Esophagus muscularis mucosa (tissue), 3 donors: ENCODE data around the gene LYPD3.

Source experiments
- POLR2A ChIP-seq: fragments of 450-650 bp; IDR thresholded peaks from one replicate; pipeline ENCODE4 v1.6.1; 2017; ENCODE audit warnings: antibody characterized with exemption, moderate library complexity, mild to moderate bottlenecking, low read depth
- POLR2AphosphoS5 ChIP-seq, 2 donors: sonication (generic); formaldehyde crosslinking; IDR thresholded peaks; one replicate each; pipeline ENCODE4 v1.6.1; 2017; ENCODE audit warnings: antibody characterized with exemption in 2 of 2
- TF ChIP-seq, protein P1 (sequence below), 3 experiments: fragments of 200-600 bp in 2 of 3; fragments of 450-650 bp in 1 of 3; sonication (generic) in 2 of 3; IDR thresholded peaks; one replicate each; pipeline ENCODE4 v1.5.1; 2017 to 2019; ENCODE audit warnings: antibody characterized with exemption in 3 of 3, mild to moderate bottlenecking in 2 of 3, moderate library complexity in 1 of 3

DNA sequence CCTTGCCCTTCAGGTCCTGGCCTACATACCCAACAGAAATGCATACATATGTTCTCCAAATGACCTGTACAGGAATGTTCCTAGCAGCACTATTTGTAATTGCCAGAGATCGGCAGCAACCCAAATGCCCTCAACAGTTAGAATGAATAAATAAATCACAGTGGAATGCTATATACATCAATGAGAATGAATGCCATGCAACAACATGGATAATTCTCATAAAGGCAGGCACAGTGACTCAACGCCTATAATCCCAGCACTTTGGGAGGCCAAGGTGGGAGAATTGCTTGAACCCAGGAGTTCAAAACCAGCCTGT lies 32.1 kb downstream of the LYPD3 start:
- TF ChIP-seq, protein P1, sequence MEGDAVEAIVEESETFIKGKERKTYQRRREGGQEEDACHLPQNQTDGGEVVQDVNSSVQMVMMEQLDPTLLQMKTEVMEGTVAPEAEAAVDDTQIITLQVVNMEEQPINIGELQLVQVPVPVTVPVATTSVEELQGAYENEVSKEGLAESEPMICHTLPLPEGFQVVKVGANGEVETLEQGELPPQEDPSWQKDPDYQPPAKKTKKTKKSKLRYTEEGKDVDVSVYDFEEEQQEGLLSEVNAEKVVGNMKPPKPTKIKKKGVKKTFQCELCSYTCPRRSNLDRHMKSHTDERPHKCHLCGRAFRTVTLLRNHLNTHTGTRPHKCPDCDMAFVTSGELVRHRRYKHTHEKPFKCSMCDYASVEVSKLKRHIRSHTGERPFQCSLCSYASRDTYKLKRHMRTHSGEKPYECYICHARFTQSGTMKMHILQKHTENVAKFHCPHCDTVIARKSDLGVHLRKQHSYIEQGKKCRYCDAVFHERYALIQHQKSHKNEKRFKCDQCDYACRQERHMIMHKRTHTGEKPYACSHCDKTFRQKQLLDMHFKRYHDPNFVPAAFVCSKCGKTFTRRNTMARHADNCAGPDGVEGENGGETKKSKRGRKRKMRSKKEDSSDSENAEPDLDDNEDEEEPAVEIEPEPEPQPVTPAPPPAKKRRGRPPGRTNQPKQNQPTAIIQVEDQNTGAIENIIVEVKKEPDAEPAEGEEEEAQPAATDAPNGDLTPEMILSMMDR (IDR thresholded peaks at IDR 0.05), result no peak
- TF ChIP-seq POLR2A (no peak), POLR2AphosphoS5 (IDR thresholded peaks at IDR 0.05) (no peak)
